Measurements from ENCODE around the gene FXYD6. TPM values are rescaled to one million over a fixed set of nuclear protein-coding genes. Genes with fewer than 3 reads are reported as not detected.

Gene FXYD6
- total and polyA plus RNA-seq, 2 of the 8 experiments (the other 6 are each of a cell fraction or from before 2014, with no cell fraction given): 44.6 to 117 TPM

DNA sequence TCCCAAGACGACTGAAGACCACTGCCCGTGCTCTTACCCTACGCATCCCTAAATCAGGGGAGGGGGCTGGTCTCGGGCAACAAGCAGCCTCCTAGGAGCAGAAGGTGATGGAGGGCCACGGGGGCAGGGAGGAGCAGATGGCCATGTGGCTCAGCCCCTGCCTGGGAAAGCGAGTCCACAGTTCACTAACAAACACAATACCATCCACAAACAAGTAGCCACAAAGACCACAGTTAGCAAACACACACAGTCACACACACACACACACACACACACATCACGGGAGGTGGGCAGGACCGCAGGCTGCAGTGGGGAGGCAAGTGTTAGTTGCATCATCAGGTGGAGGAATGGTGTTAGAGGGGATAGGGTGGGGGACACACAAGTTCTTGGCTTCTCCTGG, 38.7 kb downstream of the FXYD6 start (continued):
- TF ChIP-seq, protein P1, sequence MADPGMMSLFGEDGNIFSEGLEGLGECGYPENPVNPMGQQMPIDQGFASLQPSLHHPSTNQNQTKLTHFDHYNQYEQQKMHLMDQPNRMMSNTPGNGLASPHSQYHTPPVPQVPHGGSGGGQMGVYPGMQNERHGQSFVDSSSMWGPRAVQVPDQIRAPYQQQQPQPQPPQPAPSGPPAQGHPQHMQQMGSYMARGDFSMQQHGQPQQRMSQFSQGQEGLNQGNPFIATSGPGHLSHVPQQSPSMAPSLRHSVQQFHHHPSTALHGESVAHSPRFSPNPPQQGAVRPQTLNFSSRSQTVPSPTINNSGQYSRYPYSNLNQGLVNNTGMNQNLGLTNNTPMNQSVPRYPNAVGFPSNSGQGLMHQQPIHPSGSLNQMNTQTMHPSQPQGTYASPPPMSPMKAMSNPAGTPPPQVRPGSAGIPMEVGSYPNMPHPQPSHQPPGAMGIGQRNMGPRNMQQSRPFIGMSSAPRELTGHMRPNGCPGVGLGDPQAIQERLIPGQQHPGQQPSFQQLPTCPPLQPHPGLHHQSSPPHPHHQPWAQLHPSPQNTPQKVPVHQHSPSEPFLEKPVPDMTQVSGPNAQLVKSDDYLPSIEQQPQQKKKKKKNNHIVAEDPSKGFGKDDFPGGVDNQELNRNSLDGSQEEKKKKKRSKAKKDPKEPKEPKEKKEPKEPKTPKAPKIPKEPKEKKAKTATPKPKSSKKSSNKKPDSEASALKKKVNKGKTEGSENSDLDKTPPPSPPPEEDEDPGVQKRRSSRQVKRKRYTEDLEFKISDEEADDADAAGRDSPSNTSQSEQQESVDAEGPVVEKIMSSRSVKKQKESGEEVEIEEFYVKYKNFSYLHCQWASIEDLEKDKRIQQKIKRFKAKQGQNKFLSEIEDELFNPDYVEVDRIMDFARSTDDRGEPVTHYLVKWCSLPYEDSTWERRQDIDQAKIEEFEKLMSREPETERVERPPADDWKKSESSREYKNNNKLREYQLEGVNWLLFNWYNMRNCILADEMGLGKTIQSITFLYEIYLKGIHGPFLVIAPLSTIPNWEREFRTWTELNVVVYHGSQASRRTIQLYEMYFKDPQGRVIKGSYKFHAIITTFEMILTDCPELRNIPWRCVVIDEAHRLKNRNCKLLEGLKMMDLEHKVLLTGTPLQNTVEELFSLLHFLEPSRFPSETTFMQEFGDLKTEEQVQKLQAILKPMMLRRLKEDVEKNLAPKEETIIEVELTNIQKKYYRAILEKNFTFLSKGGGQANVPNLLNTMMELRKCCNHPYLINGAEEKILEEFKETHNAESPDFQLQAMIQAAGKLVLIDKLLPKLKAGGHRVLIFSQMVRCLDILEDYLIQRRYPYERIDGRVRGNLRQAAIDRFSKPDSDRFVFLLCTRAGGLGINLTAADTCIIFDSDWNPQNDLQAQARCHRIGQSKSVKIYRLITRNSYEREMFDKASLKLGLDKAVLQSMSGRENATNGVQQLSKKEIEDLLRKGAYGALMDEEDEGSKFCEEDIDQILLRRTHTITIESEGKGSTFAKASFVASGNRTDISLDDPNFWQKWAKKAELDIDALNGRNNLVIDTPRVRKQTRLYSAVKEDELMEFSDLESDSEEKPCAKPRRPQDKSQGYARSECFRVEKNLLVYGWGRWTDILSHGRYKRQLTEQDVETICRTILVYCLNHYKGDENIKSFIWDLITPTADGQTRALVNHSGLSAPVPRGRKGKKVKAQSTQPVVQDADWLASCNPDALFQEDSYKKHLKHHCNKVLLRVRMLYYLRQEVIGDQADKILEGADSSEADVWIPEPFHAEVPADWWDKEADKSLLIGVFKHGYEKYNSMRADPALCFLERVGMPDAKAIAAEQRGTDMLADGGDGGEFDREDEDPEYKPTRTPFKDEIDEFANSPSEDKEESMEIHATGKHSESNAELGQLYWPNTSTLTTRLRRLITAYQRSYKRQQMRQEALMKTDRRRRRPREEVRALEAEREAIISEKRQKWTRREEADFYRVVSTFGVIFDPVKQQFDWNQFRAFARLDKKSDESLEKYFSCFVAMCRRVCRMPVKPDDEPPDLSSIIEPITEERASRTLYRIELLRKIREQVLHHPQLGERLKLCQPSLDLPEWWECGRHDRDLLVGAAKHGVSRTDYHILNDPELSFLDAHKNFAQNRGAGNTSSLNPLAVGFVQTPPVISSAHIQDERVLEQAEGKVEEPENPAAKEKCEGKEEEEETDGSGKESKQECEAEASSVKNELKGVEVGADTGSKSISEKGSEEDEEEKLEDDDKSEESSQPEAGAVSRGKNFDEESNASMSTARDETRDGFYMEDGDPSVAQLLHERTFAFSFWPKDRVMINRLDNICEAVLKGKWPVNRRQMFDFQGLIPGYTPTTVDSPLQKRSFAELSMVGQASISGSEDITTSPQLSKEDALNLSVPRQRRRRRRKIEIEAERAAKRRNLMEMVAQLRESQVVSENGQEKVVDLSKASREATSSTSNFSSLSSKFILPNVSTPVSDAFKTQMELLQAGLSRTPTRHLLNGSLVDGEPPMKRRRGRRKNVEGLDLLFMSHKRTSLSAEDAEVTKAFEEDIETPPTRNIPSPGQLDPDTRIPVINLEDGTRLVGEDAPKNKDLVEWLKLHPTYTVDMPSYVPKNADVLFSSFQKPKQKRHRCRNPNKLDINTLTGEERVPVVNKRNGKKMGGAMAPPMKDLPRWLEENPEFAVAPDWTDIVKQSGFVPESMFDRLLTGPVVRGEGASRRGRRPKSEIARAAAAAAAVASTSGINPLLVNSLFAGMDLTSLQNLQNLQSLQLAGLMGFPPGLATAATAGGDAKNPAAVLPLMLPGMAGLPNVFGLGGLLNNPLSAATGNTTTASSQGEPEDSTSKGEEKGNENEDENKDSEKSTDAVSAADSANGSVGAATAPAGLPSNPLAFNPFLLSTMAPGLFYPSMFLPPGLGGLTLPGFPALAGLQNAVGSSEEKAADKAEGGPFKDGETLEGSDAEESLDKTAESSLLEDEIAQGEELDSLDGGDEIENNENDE (IDR thresholded peaks at IDR 0.05; ENCODE audit: insufficient replicate concordance, low read length): no peak
- no peak for TF ChIP-seq CREB1 (IDR thresholded peaks at IDR 0.05)
- TF ChIP-seq EP300 (IDR thresholded peaks at IDR 0.05; ENCODE audit: borderline replicate concordance in 1 of 2, low read depth in 2 of 2, low read length in 2 of 2): no peak
- no peak for TF ChIP-seq SIN3A (conservative IDR thresholded peaks at IDR 0.05 in 1 of 2, IDR thresholded peaks at IDR 0.05 in 1 of 2; ENCODE audit: low read depth in 1 of 2, low read length in 2 of 2)
- TF ChIP-seq JUND (IDR thresholded peaks at IDR 0.05; ENCODE audit: low read length): no peak
- TF ChIP-seq RNF2 (IDR thresholded peaks at IDR 0.05; ENCODE audit: borderline replicate concordance, low read depth, low read length, missing control alignments, poor library complexity, severe bottlenecking): no peak
- no peak for TF ChIP-seq CHD2 (IDR thresholded peaks at IDR 0.05; ENCODE audit: low read length)
- no peak for TF ChIP-seq SIRT6 (IDR thresholded peaks at IDR 0.05; ENCODE audit: low read length)
- no peak for TF ChIP-seq TAF7 (optimal IDR thresholded peaks at IDR 0.05; ENCODE audit: borderline replicate concordance, low read depth, low read length)
- TF ChIP-seq SP1 (IDR thresholded peaks at IDR 0.05; ENCODE audit: low read depth, low read length): no peak
- no peak for TF ChIP-seq GABPA (IDR thresholded peaks at IDR 0.05; ENCODE audit: borderline replicate concordance, insufficient read depth, low read length)
